ENCODE data around the gene SMARCA2.
"Not testable (repeated sequence)": the region's sequence is repeated elsewhere in the genome, so short reads cannot be mapped to it uniquely, and the experiment has no call there.

Gene SMARCA2

DNA sequence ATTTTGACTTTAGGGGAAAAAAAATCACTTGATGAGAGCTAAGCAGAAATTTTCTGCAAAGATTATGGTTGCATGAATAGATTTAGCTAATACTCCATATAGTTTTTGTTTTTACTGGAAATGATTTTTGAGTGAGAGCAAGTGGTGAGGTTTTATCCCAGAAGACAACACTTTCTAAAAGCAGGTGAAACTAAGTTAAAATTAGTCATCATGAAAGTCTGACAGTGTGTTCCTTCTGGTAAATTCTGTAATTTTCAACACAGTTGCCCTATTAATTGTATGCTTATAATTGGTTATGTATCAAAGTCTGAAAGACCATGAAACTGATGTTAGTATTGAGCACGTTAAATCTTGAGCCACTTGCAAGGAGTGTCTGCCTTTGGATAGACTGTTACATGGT, 91.5 kb downstream of the SMARCA2 start:
- DNase-seq: no peak

DNA sequence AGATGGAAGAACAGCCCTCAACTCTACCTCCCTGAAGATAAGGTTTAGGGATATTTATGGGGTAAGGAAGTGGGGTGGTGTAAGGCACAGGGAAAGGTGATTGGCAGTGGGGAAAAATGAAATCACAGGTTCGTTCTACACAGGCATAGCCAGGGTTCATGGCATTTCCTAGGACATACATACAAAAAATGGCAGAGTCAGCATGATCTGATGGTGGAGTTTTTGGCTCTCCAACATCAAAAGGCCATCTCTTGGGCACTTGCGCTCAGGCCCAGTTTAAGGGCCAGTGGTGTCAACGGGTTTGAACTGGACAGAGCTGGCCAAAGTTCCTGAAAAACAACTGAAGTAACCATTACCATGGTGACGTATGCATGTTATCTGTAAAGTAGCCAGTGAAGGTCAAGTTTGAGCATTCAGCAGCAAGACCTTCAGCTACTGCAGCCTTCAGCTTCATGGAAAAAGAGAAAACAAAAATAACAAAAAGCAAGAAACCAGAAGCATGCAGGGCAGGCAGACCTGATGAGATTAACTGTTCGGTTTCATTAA, 92.8 kb downstream of the SMARCA2 start:
- no peak for DNase-seq

DNA sequence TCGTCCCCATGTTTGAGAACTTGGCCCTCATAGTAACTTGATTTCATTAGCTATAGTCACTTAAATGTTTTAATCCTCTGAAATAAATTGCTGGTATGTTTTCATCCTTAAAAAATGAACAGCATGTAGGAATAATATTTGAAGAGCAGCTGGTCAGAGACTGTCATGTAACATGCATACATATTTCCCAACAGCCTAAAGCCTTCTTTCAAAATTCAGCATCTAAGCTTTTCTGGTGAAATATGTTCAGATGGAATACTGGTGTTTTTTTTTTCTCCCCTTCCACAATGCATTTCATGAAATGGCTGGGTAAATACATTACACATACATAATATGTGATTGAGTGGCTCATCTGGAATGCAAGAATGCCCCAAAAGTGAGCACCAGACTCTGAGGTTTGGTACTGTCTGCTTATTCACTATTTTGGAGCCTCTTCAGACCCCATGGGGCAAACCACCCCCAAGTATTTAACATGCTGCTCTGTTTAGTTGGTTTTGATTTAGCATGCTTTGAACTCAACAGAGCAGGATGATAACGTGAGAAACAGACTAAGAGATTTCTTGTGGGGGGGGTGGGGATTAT, 94.0 kb downstream of the SMARCA2 start:
- DNase-seq: no peak

DNA sequence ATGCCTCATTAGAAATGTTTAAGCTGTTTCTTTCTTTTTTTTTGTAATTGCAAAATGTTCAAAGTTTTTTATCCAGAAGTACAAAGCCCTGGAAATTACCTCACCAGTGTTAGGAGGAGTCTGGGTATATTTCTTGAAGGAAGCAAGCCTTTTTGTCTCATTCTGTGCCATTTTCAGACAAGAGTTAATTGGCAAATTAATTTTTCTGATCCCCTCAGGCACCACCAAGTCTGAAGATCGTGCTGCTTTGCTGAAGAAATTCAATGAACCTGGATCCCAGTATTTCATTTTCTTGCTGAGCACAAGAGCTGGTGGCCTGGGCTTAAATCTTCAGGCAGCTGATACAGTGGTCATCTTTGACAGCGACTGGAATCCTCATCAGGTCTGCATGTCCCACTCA, 94.9 kb downstream of the SMARCA2 start:
- DNase-seq: no peak

DNA sequence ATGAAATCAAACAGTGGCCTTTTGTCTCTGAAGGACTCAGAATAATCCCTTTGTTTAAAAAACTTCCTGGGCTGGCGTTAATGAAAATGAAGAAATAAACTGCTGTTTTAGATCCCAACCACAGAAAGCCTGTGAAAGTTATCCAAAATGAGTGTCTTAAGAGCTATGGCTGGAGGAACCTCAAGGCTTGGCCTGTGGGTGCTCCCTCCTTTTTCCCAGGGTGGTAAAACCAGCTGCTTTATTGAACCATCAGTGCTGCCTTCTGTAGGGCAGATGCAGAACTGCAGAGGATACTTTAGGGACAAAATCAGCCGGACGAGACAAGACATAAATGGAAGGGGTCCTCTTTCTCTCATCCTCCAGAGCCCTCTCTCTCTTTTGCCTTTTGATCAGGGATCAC, 100.9 kb downstream of the SMARCA2 start:
- no peak for DNase-seq

DNA sequence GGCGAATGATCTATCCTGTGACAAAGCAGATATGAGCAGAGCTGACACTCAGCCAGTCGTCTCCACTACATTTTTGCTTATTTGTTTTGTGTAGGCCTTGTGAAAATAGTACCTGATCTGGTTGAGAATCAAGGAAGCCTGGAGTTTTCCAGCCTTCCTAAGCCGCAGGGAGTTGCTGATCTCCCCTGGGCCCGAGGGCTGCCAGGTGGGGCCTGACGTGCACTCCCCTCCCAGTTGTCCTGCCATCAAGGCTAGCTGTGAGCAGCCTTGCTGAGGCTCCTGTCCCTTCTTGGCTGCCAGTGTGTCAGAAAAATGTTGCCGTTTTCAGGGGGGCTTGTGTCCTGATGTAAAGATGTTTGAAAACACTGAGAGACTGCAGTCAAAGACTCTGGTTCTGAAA, 102.4 kb downstream of the SMARCA2 start:
- DNase-seq: no peak

DNA sequence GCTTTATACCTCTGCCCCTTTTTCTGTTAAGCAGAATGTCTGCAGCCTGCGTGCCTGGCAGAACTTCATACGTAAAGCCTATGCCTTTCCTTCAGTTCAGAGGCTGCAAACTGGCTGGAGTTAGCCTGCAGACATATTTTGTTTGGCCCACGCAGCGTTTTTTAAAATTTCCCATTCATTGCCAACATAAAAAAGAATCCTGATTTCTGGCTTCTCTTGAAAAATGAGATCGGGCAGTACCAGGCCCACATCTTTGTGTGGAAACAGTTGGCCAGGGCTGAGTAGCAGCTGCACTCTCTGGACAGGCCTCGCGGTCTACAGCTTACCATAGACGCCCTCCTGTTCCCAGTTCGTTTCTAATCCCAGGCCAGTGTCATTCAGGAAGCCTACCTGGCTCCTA, 104.4 kb downstream of the SMARCA2 start:
- no peak for DNase-seq

DNA sequence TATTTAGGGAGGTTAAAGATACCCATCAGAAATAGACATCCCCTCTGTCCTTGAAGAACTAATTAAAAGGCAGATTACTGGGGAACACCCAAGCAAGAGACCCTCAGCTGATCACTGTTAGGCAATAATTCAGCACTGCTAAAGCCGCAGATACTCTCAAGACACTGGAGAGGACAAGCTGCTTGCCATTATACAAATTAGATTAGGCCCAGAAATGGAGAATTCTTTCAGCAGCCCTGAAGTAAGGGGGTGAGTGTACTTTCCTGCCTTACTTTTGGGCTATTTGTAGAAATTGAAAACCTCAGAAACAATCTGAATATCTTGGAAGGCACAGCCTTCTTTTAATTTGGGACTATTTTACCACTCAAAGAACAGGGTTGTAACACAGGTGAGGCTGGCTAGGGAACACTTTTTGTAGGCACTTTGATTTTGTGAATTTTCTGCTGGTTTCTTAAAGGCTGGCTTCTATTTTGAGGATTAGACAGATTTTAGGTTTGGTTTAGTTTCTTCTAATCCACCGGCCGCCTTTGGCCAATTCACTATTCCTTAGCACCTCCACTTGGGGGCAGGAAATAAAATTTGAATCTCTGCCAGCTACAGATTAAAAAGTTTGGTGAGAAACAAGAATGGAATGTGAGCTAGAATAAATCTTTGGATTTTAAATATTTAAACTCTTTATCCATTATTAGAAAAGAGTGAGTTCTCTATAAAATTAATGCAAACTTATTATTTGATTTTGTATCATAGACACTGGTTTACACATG, 106.0 kb downstream of the SMARCA2 start:
- no peak for DNase-seq

DNA sequence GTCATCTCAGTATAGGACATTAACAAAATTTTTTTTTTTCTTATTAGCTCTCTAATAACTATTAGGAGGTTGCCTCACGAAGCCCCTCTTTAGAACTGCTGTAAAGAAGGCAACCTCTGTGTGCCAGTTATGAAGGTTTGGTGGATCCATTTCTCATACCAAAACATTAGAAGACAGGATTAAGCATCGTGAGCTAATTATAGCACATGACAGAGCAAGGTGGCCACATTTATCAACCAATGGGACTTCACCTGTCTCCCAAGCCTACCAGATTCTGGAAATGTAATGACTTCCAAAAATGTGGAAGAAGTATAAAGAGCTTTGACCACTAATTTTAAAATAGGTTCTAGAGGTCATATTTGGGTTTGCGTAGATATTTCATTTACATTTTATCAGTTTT, 107.2 kb downstream of the SMARCA2 start:
- no peak for DNase-seq

DNA sequence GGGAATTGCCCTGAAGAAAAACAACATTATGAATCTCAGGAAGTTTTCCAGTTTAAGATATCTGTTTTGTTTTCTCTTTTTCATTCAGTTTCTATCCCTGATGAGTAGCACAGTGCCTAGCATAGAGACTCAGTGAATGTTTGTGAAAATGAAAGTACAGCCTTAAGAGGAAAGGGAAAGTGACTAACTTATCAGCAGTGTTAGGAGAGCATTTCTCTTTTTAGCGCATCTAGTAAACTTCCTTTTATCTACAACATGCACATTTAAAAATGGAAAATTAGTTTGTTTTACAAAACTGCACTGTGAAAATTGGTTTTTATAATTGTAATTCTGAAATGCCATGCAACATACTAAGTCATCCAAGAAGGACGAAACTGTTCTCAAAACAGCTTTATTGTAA, 110.8 kb downstream of the SMARCA2 start:
- DNase-seq: no peak

DNA sequence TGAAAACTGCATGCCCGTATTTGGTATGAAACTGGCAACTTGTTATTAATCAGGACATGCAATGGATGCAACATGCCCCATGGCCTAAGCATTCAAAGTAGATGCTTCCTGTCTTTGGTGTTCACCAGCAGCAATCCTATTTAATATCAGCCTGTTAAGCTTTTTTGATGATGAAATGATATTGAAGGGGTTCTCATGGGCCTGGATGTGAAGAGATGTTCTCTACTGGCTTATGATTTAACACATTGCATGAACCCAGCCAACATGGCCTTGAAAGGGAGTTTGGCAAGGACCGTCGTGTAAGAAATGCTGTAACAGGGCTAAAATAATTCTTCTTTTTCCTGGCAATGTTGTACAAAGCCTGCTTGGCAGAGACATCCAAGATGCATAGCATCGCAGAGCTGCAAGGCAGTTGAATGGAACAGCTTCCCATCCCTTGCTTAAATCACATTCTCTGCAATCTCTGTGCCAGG, 111.2 kb downstream of the SMARCA2 start:
- no peak for DNase-seq

DNA sequence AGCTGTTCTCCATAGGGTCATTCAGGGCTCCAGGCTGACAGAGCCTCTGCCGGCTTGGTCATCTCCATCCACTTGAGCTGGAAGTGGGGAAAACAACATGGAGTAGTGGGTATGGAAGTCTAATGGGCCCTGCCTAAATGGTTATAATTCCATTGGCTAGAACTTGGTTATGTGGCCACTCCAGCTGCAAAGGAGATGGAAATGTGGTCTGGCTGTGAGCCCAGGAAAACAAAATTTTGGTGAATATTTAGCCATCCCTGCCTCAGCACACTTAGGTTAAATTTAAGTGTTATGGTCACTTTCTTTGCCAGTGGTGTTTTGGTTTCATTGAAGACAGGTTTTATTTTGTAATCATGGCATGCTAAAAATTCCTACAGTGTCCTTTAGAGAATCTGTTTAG, 112.3 kb downstream of the SMARCA2 start:
- no peak for DNase-seq

DNA sequence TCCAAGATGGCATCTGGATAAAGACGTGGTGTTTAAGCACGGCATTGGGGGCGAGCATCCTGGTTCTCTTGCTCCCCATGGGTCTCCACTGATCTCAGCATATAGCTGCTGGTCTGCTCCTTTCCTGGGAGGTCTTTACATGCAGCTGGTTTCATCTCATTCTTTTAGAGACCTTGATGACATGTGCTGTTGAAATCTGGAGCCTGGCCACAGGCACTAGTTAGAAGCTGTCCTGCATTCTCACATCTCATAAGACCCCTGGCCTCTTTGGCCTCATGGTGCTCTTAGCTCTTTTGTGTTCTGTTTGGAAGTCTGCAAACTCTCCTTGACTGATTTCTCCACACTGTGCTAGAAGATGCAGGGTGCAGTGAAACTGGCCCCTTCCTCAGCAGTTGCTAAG, 113.0 kb downstream of the SMARCA2 start:
- DNase-seq: no peak

DNA sequence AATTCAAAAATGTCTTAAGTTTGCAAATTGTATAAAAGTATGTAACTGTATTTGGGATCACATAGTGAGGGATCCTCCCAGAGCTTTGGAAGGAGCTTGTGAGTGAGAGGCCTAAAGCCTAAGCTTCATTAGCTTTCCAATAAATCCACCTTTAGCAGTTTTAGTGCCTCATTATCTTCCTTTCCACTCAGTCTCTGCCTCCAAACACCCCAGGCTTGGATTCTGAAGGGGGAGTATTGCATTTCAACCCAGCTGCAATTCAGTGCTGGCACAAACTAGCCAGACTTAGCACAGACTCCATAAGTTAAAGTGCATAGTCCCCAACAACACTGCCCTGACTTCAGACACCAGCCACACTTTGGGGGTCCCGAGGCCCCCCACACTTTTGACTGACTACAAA, 113.5 kb downstream of the SMARCA2 start:
- DNase-seq: no peak

DNA sequence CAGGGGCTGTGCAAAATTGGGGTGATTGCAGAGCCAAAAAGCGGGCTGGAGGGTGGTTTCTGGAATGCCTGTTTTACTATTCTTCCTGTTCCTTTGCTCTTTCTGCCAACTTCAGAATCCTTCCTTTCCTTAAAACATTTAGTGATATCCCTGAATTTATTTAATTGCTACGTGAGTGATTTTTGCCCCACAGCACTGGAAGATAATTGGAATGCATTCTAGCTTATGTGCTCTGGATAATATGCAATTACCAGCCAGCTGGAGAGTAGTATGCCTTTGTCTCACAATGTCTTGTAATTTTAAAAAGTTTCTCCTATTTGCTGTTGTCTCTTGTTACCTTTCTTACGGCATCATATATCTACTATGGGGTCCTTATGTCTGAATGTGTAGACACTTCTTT, 115.8 kb downstream of the SMARCA2 start:
- no peak for DNase-seq

DNA sequence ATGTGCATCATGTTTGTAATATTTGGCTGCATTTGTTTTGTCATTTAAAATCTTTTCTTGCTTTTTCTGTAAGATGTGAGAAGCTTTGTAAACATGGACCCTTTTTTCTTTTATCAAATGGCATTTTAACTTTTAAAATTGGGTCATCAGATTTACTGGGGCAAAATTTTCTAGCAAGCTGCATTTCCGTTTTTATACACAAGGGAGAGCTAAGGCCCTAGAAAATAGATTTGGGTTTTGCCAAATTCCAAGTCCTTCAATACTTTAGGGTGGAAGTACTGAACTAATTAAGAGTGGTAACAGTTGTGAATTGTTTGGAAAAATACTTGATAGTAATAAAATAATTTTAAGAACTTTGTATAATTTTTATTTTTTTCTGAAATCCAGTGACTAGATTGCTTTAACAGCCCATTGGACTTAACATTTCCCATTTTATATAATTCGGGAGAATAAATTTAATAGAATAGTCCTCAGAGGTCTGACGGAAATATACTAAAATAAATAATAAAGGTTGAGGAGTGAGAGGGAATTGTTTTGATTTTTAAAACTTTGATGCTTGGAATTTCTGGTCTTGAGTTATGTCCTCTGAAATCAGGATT, 117.4 kb downstream of the SMARCA2 start:
- DNase-seq: no peak

DNA sequence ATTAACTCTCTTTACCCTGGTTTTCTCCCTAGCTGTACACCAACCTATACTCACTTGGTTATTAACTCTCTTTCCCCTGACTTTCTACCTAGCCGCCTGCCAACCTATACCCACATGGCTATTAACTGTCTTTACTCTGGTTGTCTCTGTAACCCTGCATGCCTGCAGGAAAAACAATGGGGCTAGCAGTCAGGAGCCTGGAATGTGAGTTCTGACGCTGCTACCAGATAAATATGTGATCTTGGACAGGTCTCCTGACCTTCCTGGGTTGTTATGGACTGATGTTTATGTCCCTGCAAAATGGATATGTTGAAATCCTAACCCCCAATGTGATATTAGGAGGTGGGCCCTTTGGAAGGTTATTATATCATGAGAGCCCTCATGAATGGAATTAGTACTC, 119.2 kb downstream of the SMARCA2 start:
- no peak for DNase-seq

DNA sequence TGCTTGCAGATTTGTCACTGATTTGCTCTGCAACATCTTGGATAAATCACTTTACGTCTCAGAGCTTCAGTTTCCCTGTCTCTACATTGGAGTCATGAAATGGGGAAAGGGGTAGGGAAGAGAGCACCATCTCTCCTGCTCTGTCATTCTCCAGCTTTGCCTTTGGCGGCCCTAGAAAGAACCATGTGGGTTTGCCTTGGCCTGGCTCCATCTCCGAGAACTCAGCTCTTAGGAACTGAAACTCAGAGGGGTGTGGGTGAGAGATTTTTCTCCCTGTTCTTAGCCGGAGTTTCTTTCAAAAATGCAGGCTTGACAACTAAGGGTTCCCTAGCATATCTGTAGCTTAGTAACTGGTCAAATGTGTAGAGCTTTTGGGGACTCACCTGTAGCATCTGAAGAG, 123.5 kb downstream of the SMARCA2 start:
- no peak for DNase-seq

DNA sequence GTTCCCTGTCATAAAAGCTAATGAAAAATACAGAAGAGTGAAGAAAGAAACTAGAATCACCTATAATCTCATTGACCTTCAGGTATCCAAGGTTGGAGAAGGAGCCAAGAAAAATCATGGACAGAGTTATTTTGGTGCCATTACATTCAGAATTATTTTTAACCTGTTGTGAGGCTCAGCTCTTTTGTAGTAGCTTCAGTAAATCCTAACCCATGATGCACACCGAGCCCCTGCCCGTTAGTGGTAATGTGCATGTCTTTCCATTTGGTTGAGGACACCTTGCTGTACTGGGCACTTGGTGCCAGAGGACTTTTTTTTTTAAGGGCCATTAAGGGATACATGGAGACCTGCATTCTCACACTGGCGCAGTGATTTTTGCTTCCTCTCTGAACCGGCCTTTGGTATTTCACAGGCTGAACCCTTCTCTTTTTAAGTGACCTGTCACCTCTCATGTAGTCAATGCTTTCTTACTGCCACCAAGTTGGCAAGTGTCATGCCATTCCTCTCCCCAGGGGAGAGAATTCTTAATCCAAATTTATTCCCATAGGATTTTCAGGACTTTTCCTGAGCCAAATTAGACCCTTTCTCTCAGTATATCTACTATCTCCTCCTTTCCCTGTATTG, 125.6 kb downstream of the SMARCA2 start:
- DNase-seq: no peak

DNA sequence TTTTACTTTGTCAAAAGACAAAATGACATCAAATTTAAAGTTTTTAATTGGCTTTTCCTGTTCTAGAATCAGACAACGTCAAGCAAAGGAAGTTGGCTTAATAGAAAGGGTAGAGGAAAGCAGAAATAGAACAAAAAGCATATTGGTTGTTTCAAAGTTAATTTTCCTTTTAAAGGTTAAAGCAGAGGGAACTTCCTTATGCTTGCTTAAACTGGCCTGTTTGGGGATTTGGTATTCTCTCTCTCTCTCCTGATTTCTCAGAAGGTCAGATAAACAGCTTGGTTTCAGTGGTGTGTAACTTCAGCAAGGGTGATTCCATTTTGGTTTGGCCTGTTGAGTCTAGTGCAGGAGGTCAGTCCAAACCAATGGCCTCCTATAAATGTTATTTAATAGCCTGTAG, 127.1 kb downstream of the SMARCA2 start:
- no peak for DNase-seq

DNA sequence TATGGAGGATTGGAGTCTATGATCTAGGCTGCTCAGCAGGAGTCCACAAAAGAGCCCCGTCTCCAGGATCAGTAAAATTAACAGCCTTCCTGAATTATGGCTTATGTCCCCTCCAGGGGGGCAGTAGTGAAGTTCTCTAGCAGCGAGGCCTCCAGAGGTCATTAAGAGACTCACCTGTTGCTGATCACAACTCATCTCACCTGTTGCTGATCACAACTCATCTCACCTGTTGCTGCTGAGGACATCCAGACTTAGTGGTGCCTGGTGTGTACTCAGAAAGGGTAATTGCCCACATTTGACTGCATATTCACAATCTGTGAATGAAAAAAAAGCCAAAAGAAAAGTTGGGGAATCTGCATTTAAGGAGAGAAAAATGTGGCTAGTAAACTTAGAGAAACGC, 129.5 kb downstream of the SMARCA2 start:
- DNase-seq: no peak

DNA sequence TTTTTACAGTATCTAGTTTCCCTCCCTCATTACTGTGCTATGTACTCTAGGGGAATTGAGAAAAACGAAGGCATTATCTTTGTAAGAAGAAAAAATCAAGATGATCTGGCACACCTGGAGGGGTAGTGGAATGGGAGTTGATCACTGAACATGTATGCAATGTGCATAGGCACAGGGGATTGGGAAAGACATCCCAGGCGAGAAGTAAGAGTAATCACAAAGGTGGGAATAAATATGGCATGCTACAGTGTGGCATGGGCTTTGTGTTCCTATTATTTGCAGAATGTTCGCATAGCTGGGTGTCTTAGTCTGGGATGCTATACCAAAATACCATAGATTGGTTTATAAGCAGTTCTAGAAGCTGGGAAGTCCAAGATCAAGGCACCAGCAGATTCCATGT, 130.6 kb downstream of the SMARCA2 start:
- DNase-seq: no peak

DNA sequence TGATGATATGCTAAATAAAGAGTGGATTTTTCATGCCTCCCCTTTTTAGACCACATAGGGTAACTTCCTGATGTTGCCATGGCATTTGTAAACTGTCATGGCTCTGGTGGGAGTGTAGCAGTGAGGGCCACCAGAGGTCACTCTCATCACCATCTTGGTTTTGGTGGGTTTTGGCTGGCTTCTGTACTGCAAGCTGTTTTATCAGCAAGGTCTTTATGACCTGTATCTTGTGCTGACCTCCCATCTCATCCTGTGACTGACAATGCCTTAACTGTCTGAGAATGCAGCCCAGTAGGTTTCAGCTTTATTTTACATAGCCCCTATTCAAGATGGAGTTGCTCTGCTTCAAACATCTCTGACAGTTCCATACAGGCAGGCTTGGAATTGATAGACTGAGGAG, 131.6 kb downstream of the SMARCA2 start:
- DNase-seq: not testable (repeated sequence)

DNA sequence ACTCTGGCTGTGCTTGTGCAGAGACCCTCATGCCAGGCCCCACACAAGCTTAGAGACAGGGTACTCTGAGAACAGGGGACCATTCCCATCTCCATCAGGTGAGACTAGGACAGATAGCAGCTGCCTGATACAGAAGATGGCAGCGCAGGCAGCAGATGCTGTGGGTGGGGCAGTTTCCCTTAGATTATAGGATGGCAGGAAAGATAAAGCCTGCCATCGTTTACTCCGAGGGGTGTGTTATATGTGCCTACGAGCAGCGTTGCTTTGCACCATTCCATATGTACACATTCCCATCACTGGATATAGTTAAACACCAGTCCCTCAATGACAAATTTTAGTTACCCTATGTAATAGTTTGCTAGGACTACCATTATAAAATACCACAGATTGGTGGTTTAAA, 135.2 kb downstream of the SMARCA2 start:
- no peak for DNase-seq

Measured in central memory CD4-positive, alpha-beta T cell (primary cell).